Sciatic nerve (tissue), 2 donors: Measurements from ENCODE around the gene PER2. TPM values are rescaled to one million over a fixed set of nuclear protein-coding genes. Genes with fewer than 3 reads are reported as not detected.
A peak's percentile ranks its signal among the peaks of the same experiment; 100 is the strongest.
"Not testable (repeated sequence)": the region's sequence is repeated elsewhere in the genome, so short reads cannot be mapped to it uniquely, and the experiment has no call there.

Experiments used
- ATAC-seq: fragments of 200-7000 bp; cut with Tn5 transposase; one replicate; pipeline ENCODE4 v1.9.1; 2020; ENCODE audit warnings: mild to moderate bottlenecking, moderate library complexity
- DNase-seq: peaks from one replicate; pipeline ENCODE4 v3.0.0-alpha.2; 2020; ENCODE audit warnings: low spot score
- intact Hi-C: fragments of 100-400 bp; cut with DNase I; formaldehyde crosslinking; loops from one replicate; pipeline ENCODE4 v1.14.2; 2022
- total RNA-seq: library from RNA; stranded (reverse); fragmentation: NEBNext Ultra II Directional; extraction: Animal tissue kit (Norgen Biotek cat#: 25700); gene quantifications from one replicate; pipeline ENCODE4 v1.2.1, GENCODE V29; 2021
- donor health status: DM: no; HTN: no; CAD: no.
- donor health status: DM: no; HTN: no; CAD: no.

PER2 gene
- total RNA-seq, 1 donor from 2014 or later, result 24.7 TPM

DNA sequence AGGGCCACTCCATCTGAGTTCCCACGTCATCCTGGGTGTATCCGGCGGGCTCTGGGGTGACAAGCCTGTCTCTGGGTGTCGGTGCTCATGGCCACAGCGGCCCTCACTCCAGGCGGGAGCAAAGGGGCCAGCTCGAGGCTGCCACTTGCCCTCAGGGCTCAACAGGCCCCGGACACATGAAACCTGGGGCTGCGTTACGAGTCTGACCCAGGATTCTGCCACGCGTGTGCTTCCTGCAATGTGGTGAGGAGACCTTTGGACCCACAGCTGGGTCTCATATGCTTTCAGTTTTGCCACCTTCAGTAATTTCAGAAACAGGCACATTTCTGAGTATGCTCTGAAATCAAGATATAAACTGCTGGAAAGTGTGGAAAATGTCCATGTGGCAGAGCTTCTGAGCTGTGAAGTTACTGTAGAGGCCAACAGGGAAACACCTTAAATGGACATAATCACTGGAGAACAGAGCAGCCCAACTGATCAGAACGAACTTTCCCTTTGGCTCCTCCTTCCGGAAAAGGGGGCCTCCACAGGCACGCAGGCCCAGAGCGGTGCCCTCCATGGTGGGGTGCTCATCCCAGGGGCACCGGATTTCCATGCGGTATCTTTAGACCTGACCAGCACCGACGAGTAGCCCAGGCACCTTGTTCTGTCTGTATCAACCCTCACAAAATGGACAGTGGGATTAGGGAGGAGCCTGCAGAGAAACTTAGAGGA, 14.1 kb downstream of the PER2 start:
- intact Hi-C loops, result no loop called here
- ATAC-seq (no peak), DNase-seq (no peak)

DNA sequence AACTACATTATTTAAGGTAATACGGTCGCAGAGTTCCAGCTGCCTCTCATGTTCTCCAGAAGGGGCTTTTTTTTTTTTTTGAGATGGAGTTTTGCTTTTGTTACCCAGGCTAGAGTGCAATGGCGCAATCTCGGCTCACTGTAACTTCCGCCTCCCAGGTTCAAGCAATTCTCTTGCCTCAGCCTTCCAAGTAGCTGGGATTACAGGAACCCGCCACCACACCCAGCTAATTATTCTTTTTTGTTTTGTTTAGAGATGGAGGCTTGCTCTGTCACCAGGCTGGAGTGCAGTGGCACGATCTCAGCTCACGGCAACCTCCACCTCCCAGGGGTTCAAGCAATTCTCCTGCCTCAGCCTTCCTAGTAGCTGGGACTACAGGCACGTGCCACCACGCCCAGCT, 15.0 kb downstream of the PER2 start:
- DNase-seq, ATAC-seq, intact Hi-C loops: not testable (repeated sequence)

- ATAC-seq (peak; percentile 14), DNase-seq (no peak)
- intact Hi-C loops, result no loop called here
These were observed 16.3 kb downstream of the PER2 start for GRCh38 chr2:238272156-238272555.

- ATAC-seq, DNase-seq, intact Hi-C loops: not testable (repeated sequence)
These were observed 16.7 kb downstream of the PER2 start for GRCh38 chr2:238271686-238272085.

DNA sequence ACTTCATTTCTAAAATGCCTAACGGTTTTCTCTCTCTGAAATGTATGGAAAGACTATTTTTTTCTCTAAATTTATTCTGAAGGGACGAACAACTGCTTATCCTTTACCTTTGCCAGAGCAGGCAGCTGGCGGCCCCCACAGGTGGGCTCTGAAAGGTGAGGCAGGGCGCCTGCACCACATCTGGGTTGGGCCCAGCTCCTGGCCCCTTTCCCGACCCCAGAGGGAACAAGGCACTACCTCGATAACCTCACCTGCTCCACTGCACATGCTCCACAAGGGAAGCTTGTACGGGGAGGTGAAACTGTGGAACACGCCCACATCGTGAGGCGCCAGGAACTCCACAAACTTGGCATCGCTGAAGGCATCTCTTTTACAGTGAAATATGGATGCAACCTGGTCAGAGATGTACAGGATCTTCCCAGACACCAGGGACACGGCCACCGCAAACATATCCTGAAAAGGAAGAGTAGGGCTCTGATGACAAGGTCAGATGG, 17.3 kb downstream of the PER2 start:
- intact Hi-C loops, result no loop called here
- ATAC-seq (peak; percentile 14), DNase-seq (no peak)

- no peak for DNase-seq
- intact Hi-C loops, result no loop called here
- no peak for ATAC-seq
These were observed 17.8 kb downstream of the PER2 start for GRCh38 chr2:238270606-238271005.

DNA sequence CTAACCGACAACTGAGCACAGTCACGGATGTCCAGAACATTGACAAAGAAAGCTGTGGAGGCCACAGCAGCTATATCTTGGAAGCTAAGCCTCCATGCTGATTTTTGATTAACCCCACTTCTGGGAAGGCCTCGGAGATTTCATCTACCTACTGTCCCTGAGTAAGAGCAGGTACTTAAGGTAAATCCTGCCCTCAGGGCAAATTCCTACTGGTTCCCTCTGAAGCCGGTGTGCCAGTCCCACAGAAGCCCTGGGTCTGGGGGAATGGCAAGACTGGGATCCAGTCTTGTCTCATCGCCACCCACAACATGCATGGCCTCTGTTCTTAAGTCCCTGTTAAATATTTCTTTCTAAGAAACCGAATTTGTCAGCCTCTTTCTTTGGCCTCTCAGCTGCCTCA, 18.7 kb downstream of the PER2 start:
- intact Hi-C loops, result no loop called here
- ATAC-seq (no peak), DNase-seq (no peak)

- intact Hi-C loops, result no loop called here
- ATAC-seq (no peak), DNase-seq (no peak)
These were observed 20.3 kb downstream of the PER2 start for GRCh38 chr2:238267884-238268680.

GRCh38 chr2:238267341-238267710, 21.1 kb downstream of the PER2 start:
- intact Hi-C loops, result no loop called here
- ATAC-seq (no peak), DNase-seq (no peak)

DNA sequence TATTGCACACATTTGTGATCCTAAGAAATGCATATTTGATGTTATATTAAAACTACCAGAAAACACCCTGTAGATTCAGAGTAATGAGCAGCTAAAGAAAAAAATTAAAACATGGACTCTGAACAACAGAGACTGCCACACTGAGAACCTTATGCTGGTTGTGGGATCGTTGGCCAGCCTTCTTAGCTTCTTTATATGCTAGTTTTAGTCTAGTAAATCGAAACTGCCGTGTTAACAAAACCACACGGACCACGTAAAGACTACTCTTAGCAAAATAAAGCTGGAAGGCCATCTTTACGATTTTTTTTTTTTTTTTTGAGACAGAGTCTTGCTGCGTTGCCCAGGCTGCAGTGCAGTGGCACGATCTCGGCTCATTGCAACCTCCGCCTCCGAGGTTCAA, 22.8 kb downstream of the PER2 start:
- no peak for DNase-seq
- intact Hi-C loops, result no loop called here
- ATAC-seq, result no peak

DNA sequence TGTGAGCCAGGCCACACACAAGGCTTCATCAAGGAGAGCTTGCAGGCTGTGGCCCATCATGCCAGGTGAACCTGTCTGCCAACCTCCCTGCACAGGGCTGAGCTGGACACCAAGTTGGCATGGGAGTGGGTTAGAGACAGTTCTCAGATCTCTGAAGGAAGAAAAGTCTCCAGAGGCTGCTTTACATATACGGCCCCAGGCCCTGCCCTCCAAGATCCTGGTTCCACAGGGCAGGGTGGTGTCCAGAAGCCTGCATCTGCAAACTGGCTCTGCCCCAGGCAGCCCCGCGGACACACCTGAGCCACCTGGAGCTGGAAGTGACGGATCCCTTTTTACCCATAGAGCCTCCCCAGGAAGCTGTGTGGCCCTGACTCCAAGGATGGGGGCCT, 24.3 kb downstream of the PER2 start:
- ATAC-seq, result peak; percentile 10
- no peak for DNase-seq
- intact Hi-C loops, result loop anchor here (5.0 kb wide), 1 partner anchor 407 kb away; the partner anchor contains the start of gene RAMP1

DNA sequence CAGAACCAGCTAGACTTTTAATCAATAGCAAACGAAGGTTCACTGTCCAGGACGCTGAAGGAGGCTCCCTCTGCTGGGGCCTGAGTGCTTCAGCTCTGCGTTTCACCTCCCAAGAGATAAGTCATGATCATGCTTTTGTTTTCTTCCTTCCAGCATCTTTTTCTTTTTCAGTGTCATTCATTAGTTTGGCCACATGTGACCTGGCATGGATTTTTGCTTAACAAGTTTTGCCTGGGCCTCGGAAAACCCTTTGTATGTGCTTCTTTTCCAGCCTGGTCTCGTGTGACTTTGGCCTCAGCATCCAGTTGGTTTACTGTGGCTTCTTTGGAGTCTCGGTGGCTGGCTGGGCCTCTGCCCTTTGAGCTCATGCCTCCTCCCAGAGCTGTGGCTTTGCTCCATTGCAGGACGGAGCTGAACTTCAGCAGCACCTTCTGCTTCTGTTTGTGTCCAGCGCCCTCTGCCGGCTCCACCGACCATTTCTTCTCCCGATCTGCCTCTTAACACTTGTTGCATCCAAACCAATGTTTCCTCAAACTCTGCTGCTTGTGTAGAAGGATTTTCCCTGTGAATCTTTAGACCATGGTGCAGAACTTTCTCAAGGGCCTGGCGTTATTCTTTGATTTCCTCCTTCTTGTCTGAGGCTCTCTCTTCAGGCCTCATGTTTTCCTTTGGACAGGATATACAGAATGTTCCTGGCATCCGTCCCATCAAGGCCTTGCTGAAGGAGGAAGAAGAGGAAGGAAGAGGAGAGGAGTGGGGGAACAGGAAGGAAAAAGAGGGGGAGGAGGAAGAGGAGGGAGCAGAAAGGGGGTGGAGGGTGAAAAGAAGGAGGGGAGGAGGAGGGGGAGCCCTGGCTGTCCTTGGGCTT, 25.0 kb downstream of the PER2 start:
- intact Hi-C loops, result loop anchor here (5.0 kb wide), 1 partner anchor 406 kb away; the partner anchor contains the start of gene RAMP1
- DNase-seq, result peak; percentile 95
- ATAC-seq, result peak; percentile 95

DNA sequence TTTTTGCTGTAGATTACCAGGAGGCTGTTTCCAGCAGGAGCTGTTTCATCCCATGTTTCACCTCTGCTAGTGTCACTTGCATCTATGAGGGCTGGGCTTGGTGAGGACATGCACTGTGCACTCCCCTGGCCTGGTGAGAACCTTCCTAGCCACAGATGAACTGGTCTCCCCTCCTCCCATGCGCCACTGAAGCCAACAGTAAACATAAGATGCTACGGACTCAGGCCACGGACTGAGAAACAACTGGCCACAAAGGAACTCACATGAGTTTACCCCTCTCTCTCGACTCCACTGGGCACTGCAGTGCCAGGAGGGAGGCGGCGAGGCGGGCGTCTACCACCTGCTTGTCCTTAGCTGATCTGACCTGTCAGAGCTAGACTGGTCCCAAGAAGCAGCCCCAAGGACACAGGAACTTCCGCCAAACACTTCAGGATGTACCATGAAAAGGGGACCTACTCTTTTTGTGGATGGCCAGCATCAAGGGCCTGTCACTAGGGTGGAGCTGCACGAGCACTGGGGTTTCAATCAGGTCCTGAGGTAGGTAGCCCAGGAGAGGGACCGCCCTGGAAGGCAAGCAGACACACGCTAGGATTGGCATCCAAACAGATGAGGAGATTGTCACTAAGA, 25.8 kb downstream of the PER2 start:
- ATAC-seq (peak; percentile 1), DNase-seq (no peak)
- intact Hi-C loops, result loop anchor here (5.0 kb wide), 1 partner anchor 405 kb away; the partner anchor contains the start of gene RAMP1

- no peak for DNase-seq
- intact Hi-C loops, result loop anchor here (5.0 kb wide), 1 partner anchor 405 kb away; the partner anchor contains the start of gene RAMP1
- no peak for ATAC-seq
These were observed 26.6 kb downstream of the PER2 start for GRCh38 chr2:238261718-238262375.

DNA sequence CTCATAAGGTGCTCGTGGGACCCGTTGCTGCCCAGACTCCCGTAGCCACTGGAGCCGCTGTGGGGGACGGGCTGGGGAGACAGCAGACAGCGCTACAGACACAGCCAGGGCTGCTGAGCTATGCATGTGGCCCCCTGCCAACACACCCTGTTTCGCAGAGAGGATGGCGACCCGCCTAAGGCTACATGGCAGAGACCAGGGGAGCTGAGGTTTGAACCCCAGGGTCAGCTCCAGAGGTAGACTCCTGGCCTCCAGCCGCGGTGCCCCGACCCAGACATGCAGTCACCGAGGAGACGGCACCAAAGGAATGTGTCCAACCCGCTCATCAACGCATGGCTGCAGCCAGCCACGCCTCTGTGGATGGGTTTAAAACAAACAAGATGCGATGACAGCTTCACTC, 27.5 kb downstream of the PER2 start:
- DNase-seq (no peak), ATAC-seq (no peak)
- intact Hi-C loops, result loop anchor here (5.0 kb wide), 1 partner anchor 404 kb away; the partner anchor contains the start of gene RAMP1

- ATAC-seq (no peak), DNase-seq (no peak)
- intact Hi-C loops, result loop anchor here (5.0 kb wide), 1 partner anchor 402 kb away; the partner anchor contains the start of gene RAMP1
These were observed 29.1 kb downstream of the PER2 start for GRCh38 chr2:238259061-238260020.
